Measurements from ENCODE around the gene SOX10.

Gene SOX10

GRCh38 chr22:37924386-37925065 is 59.8 kb downstream of the SOX10 start:
- no peaks in the 10 kb centered on the region for H4K20me1 ChIP-seq (ENCODE audit: insufficient read depth, low read length, poor library complexity, severe bottlenecking)
- H3K4me2 ChIP-seq (ENCODE audit: low read depth, low read length, poor library complexity, severe bottlenecking) = no peak overlapping the region
- H3K79me2 ChIP-seq (ENCODE audit: insufficient read depth, low read length) = no peaks in the 10 kb centered on the region
- no peaks in the 10 kb centered on the region for H3K27me3 ChIP-seq (ENCODE audit: insufficient read depth, low read length, poor library complexity, severe bottlenecking)
- H3K9me3 ChIP-seq (ENCODE audit: insufficient read depth, low read depth, low read length) = no peaks in the 10 kb centered on the region
- no peaks in the 10 kb centered on the region for H3F3A ChIP-seq (ENCODE audit: low read depth)
- no peak overlapping the region for H3K4me3 ChIP-seq (ENCODE audit: low read length, poor library complexity, severe bottlenecking)
- H3K4me1 ChIP-seq (ENCODE audit: insufficient read depth, low read length, poor library complexity, severe bottlenecking) = no peaks in the 10 kb centered on the region
- H3K36me3 ChIP-seq (ENCODE audit: insufficient read depth, low read length) = peaks cover 28% of the 10 kb centered on the region; the same call in 1 of the 2 replicates
- no peak overlapping the region for H2AFZ ChIP-seq (ENCODE audit: low read length)
- H3K9ac ChIP-seq (ENCODE audit: low read depth, low read length, poor library complexity, severe bottlenecking) = no peak overlapping the region
- H3K9me2 ChIP-seq (replicated peaks; ENCODE audit: low read depth, low read length) = no peaks in the 10 kb centered on the region
- TF ChIP-seq EZH2phosphoT487 (IDR thresholded peaks at IDR 0.05; ENCODE audit: borderline replicate concordance) (no peak), CTCF (conservative IDR thresholded peaks at IDR 0.05; ENCODE audit: low read length) (no peak)

- H3K27me3 ChIP-seq (ENCODE audit: insufficient read depth, low read length, poor library complexity, severe bottlenecking) = no peaks in the 10 kb centered on the region
- H3K9me3 ChIP-seq (ENCODE audit: insufficient read depth, low read depth, low read length) = no peaks in the 10 kb centered on the region
- H4K20me1 ChIP-seq (ENCODE audit: insufficient read depth, low read length, poor library complexity, severe bottlenecking) = no peaks in the 10 kb centered on the region
- H3F3A ChIP-seq (ENCODE audit: low read depth) = no peaks in the 10 kb centered on the region
- H3K79me2 ChIP-seq (ENCODE audit: insufficient read depth, low read length) = no peaks in the 10 kb centered on the region
- no peak overlapping the region for H3K9ac ChIP-seq (ENCODE audit: low read depth, low read length, poor library complexity, severe bottlenecking)
- H3K9me2 ChIP-seq (replicated peaks; ENCODE audit: low read depth, low read length) = no peaks in the 10 kb centered on the region
- TF ChIP-seq CTCF (conservative IDR thresholded peaks at IDR 0.05; ENCODE audit: low read length) (no peak), EZH2phosphoT487 (IDR thresholded peaks at IDR 0.05; ENCODE audit: borderline replicate concordance) (no peak)
- H3K4me3 ChIP-seq (ENCODE audit: low read length, poor library complexity, severe bottlenecking) = no peak overlapping the region
- H3K36me3 ChIP-seq (ENCODE audit: insufficient read depth, low read length) = peaks cover 28% of the 10 kb centered on the region; the same call in 1 of the 2 replicates
- H2AFZ ChIP-seq (ENCODE audit: low read length) = no peak overlapping the region
- no peaks in the 10 kb centered on the region for H3K4me1 ChIP-seq (ENCODE audit: insufficient read depth, low read length, poor library complexity, severe bottlenecking)
- H3K4me2 ChIP-seq (ENCODE audit: low read depth, low read length, poor library complexity, severe bottlenecking) = no peak overlapping the region
These were observed 60.4 kb downstream of the SOX10 start for GRCh38 chr22:37923927-37924326.

Measured in Loucy (cell line).